MM.1S (cell line): Measurements from ENCODE around the gene USP50.

Experiments
- DNase-seq: peaks from one replicate; pipeline ENCODE4 v3.0.0-alpha.2; 2015
- H2AFZ ChIP-seq: fragments of 300-600 bp; sonication (generic); 2 replicates; pipeline ENCODE4 v1.6.0; 2016; ENCODE audit warnings: antibody characterized with exemption, low read length
- H3F3A ChIP-seq: fragments of 300-600 bp; sonication (generic); 2 replicates; pipeline ENCODE4 v1.6.1; 2016; ENCODE audit warnings: mild to moderate bottlenecking, antibody characterized with exemption, low read length, moderate library complexity, mixed read lengths; ENCODE audit not compliant: insufficient read depth
- H3K27ac ChIP-seq: fragments of 300-600 bp; sonication (generic); 2 replicates; pipeline ENCODE4 v1.5.1; 2016; ENCODE audit warnings: mild to moderate bottlenecking, low read length
- H3K27me3 ChIP-seq: fragments of 300-600 bp; sonication (generic); replicated peaks from 2 replicates; pipeline ENCODE4 v1.6.0; 2016; ENCODE audit warnings: low read length; ENCODE audit not compliant: insufficient read depth
- H3K36me3 ChIP-seq: fragments of 300-600 bp; sonication (generic); replicated peaks from 2 replicates; pipeline ENCODE4 v1.6.1; 2016; ENCODE audit warnings: mild to moderate bottlenecking, low read length, mixed read lengths; ENCODE audit not compliant: insufficient read depth
- H3K4me1 ChIP-seq: fragments of 300-600 bp; sonication (generic); 2 replicates; pipeline ENCODE4 v1.6.1; 2016; ENCODE audit warnings: low read length, mixed read lengths
- H3K4me2 ChIP-seq: fragments of 300-600 bp; sonication (generic); 2 replicates; pipeline ENCODE4 v1.6.0; 2016; ENCODE audit warnings: low read depth, low read length
- H3K4me3 ChIP-seq: fragments of 300-600 bp; sonication (generic); 2 replicates; pipeline ENCODE4 v1.5.1; 2016; ENCODE audit warnings: low read length, mixed read lengths
- H3K79me2 ChIP-seq: fragments of 300-600 bp; sonication (generic); 2 replicates; pipeline ENCODE4 v1.6.1; 2016; ENCODE audit warnings: mixed run types, low read length, mixed read lengths
- H3K9ac ChIP-seq: fragments of 300-600 bp; sonication (generic); 2 replicates; pipeline ENCODE4 v1.6.1; 2016; ENCODE audit warnings: low read length, mixed read lengths
- H3K9me2 ChIP-seq: fragments of 300-600 bp; sonication (generic); replicated peaks from 2 replicates; pipeline ENCODE4 v1.6.1; 2016; ENCODE audit warnings: mild to moderate bottlenecking, low read length, mixed read lengths; ENCODE audit not compliant: insufficient read depth
- H3K9me3 ChIP-seq: fragments of 300-600 bp; sonication (generic); replicated peaks from 2 replicates; pipeline ENCODE4 v1.6.1; 2016; ENCODE audit warnings: mild to moderate bottlenecking, low read length, mixed read lengths; ENCODE audit not compliant: insufficient read depth
- H4K20me1 ChIP-seq: fragments of 300-600 bp; sonication (generic); 2 replicates; pipeline ENCODE4 v1.6.1; 2016; ENCODE audit warnings: mild to moderate bottlenecking, low read length, moderate library complexity, mixed read lengths; ENCODE audit not compliant: insufficient read depth
- EZH2 ChIP-seq: fragments of 300-600 bp; sonication (generic); optimal IDR thresholded peaks from 2 replicates; pipeline ENCODE3; 2017; ENCODE audit warnings: low read depth, mild to moderate bottlenecking, antibody characterized with exemption, low read length, mixed read lengths
- EZH2phosphoT487 ChIP-seq: fragments of 300-600 bp; sonication (generic); IDR thresholded peaks from 2 replicates; pipeline ENCODE4 v1.6.1; 2018; ENCODE audit warnings: antibody characterized with exemption, low read length
- TF ChIP-seq, protein P1 (sequence below): fragments of 300-600 bp; sonication (generic); IDR thresholded peaks from 2 replicates; pipeline ENCODE4 v1.5.1; 2016; ENCODE audit warnings: antibody characterized with exemption, low read length, mixed read lengths

USP50 gene

DNA sequence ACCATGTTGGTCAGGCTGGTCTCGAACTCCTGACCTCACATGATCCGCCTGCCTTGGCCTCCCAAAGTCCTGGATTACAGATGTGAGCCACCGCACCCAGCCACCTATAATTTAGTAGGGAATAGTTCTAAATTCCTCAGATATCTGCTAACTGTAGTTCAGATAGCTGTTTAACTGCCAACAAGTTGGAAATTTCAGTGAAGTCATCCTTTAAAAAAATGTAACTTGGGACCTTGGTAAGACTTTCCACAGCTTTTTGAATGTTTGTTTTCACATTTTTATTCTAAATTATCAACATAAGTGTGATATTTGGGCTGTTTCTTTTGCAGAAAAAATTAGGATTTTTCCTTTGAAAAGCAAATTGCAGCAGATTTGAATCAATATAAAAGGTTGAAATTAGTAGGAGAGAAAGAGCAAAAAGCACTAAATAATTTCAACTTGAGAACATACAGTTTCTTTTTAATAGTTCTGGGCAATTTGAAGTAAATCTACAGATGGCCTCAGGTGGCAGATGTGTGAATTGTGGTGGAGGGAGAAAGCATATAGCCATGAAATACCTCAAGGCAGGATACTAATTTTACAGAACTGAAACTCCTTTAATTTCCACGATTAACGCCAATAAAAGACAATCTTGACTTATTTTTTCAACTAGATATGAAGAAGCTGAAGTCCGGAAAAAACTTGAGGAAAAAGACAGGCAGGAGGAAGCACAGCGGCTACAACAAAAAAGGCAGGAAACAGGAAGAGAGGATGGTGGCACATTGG, 87.9 kb downstream of the USP50 start:
- Histone ChIP-seq H4K20me1 (no peaks in the 10 kb centered on the region; the same call in 1 of the 2 replicates), H3K4me2 (no peak overlapping the region), H3F3A (no peaks in the 10 kb centered on the region), H3K27ac (no peak overlapping the region), H3K9me2 (no peaks in the 10 kb centered on the region), H3K79me2 (peaks cover 10% of the 10 kb centered on the region; the same call in 1 of the 2 replicates), H3K36me3 (peaks cover 4% of the 10 kb centered on the region), H2AFZ (no peak overlapping the region), H3K4me3 (no peak overlapping the region), H3K27me3 (no peaks in the 10 kb centered on the region), H3K9me3 (no peaks in the 10 kb centered on the region), H3K4me1 (no peaks in the 10 kb centered on the region), H3K9ac (no peak overlapping the region)
- TF ChIP-seq, protein P1, sequence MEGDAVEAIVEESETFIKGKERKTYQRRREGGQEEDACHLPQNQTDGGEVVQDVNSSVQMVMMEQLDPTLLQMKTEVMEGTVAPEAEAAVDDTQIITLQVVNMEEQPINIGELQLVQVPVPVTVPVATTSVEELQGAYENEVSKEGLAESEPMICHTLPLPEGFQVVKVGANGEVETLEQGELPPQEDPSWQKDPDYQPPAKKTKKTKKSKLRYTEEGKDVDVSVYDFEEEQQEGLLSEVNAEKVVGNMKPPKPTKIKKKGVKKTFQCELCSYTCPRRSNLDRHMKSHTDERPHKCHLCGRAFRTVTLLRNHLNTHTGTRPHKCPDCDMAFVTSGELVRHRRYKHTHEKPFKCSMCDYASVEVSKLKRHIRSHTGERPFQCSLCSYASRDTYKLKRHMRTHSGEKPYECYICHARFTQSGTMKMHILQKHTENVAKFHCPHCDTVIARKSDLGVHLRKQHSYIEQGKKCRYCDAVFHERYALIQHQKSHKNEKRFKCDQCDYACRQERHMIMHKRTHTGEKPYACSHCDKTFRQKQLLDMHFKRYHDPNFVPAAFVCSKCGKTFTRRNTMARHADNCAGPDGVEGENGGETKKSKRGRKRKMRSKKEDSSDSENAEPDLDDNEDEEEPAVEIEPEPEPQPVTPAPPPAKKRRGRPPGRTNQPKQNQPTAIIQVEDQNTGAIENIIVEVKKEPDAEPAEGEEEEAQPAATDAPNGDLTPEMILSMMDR: no peak
- TF ChIP-seq EZH2 (no peak), EZH2phosphoT487 (no peak)
- no peak for DNase-seq

DNA sequence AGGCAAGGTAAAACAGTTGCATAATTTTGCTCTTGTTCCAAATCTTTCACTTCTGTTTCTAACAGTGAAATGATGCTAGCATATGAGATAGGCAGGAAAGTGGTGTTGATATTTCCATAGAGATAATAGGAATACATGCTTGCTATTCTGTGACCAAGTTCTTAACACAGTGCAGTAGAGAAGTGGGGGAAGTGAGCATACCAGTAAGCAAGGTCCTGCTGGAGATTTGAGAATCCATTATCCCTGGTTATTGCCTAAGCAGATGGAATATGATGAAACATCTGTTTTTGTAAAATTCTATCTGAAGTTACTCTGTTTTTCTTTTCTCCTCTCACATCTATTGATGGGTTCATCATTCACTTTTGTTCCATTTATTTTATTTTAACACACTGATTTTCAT, 93.5 kb downstream of the USP50 start:
- Histone ChIP-seq H3K9me2 (no peaks in the 10 kb centered on the region), H3K36me3 (no peaks in the 10 kb centered on the region; the same call in 1 of the 2 replicates), H3K9ac (no peak overlapping the region), H3K4me2 (no peak overlapping the region), H4K20me1 (no peaks in the 10 kb centered on the region; the same call in 1 of the 2 replicates), H3K9me3 (no peaks in the 10 kb centered on the region), H3K27me3 (no peaks in the 10 kb centered on the region), H3K4me3 (no peak overlapping the region), H2AFZ (no peak overlapping the region), H3K4me1 (no peaks in the 10 kb centered on the region), H3K79me2 (peaks cover 10% of the 10 kb centered on the region), H3K27ac (no peak overlapping the region), H3F3A (no peaks in the 10 kb centered on the region)
- no peak for DNase-seq
- TF ChIP-seq, protein P1: no peak
- no peak for TF ChIP-seq EZH2
- TF ChIP-seq EZH2phosphoT487: no peak
